Epidermal melanocyte (primary cell): ENCODE measurements around the gene FER1L5.

Experiments used
- DNase-seq: peaks from one replicate; pipeline ENCODE4 v3.0.0; 2011; ENCODE audit warnings: low spot score; ENCODE audit not compliant: insufficient read length

The FER1L5 gene

GRCh38 chr2:96680561-96681141 is 38.1 kb downstream of the FER1L5 start:
- no peak for DNase-seq

DNA sequence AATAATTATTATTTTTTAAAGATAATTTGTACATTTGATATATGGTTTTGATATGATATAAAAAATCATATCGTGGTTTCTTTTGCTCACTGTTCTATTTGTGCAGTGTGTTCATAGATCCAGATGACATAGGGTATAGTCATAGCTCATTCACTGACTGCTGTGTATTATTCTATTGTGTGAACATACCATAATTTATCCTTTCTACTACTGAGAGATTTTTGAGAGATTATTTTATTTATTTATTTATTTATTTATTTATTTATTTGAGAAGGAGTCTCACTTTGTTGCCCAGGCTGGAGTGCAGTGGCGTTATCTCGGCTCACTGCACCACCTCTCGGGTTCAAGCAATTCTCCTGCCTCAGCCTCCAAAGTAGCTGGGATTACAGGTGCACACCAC is 39.0 kb downstream of the FER1L5 start:
- DNase-seq, result no peak

- no peak for DNase-seq
Observed at GRCh38 chr2:96683307-96683706, 40.7 kb downstream of the FER1L5 start.

DNA sequence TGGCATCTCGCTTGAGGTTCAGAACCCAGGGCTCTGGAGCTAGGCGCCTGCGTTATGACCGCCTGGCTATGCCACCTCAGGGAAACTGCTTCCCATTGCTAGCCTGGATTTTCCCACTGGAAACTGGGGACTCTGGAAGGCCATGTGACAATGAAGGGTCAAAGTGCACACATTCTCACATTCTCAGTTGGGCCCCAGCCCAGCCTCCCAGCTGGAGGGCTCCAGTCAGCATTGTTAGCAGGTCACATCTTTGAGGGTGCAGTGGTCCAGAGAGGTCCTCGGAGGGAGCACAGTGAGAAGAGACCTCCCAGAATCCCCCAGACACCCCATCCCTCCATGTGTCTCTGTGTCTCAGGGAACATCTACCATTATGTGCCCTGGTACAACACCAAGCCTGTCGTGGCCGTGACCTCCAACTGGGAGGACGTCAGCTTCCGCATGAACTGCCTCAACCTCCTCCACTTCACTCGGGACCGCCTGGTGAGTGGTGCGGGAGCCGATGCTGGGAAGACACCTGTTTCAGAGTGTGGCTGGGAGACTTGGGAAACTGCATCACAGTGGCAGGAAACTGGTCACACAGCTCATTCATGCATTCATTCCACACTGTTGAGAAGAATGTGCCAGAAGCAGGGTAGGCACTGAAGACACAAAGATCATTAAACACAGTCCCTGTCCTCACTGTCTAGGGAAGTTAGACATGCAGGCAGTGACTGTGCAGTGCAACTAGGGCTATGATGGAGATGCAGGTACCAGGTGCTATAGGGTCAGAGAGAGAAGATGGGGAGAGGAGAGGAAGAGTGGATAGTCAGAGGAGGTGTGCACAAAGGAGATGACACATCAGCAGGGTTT is 41.6 kb downstream of the FER1L5 start:
- DNase-seq, result no peak

DNA sequence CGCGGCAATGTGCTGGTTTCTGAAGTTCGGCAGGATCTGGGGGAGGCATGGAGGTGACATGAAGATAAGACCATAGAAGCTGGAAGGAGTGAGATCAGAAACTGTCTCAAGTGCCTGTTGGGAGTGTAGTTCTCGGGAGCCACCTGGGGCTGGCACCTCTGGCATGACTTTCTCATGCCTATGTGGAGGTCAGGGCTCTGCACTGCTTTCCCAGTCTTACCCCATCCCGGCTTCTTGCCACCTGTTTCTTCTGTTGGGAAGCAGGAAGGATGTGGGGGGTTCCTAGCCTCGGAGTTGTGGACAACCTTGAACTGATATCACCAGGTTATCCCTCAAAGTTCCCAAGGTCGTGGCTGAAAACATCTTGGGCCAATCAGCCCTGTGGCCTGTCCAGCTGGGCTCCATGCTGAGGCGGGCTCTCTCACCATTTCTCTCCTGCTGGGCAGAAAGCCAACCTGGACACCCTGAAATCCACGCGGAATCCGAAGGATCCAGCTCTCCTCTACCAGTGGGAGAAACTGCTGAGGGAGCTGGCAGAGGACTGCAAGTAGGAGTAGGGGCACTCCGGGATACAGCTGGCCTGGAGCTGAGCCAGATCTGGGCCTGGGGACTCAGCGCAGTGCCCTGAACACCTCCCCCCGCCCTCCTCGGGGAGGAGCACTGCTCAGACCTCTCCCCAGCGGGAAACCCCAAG is 42.5 kb downstream of the FER1L5 start:
- no peak for DNase-seq

- no peak for DNase-seq
Observed at GRCh38 chr2:96685577-96686459, 43.3 kb downstream of the FER1L5 start.

DNA sequence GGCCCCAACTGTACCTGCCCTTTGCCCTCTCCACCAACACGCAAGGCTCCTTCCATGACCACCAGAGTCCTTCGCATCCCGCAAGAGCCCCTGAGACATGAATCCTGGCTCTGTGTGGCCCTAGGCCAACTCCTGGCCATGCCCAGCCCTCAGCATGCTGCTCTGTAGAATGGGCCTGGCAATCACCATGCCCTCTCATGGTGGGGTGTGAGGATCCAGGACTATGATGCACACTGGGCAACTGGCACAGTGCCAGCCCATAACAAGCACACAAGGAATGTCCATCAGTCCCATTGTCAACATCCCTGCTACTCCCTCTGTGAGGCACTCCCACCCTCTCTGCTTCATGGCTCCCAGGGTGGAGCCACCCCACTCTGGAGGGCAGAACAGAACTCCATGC is 44.7 kb downstream of the FER1L5 start:
- DNase-seq, result no peak

DNA sequence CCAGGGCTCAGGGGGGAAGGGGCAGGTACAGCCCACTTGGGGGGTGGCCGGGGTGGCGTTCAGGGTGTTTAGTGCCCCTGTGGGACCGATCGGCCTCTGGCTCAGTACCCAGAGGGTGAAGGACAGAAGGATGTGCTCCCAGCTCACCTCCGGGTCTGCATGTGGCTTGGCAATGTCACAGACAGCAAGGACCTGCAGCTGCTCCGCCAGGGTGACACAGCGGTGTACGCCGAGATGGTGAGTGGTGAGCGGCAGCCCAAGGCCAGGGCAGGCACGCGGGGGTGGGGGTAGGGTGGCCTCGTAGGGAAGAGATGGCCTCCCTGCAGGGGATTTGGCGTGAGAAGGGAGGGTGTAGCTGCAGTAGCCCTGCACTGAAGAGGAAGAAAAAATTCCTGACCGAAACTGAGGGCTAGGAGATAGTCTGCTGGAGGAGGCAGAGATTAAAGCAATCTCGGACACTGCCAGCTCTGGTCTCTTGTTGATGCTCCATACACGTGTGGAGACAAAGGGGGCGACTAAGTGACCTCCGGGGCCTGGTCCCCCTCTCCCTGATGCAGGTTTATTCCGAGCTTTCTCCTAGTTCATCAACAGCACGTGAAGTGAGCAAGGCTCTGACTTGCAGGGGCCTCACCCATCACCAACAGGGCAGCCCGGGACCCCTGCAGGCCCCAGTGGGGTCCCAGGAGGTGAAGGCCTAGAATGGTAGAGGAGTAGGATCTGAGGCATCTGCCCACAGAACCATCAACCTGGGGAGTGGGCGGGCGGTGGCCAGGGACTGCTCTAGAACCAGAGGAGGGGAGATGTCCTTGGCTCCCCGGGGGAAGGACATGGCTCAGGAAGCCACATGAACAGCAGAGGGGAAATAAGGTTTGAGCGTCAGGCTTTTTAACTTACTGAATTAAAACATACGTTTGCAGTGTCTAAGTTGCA is 45.4 kb downstream of the FER1L5 start:
- DNase-seq, result no peak

- no peak for DNase-seq
Observed at GRCh38 chr2:96688649-96689430, 46.3 kb downstream of the FER1L5 start.

DNA sequence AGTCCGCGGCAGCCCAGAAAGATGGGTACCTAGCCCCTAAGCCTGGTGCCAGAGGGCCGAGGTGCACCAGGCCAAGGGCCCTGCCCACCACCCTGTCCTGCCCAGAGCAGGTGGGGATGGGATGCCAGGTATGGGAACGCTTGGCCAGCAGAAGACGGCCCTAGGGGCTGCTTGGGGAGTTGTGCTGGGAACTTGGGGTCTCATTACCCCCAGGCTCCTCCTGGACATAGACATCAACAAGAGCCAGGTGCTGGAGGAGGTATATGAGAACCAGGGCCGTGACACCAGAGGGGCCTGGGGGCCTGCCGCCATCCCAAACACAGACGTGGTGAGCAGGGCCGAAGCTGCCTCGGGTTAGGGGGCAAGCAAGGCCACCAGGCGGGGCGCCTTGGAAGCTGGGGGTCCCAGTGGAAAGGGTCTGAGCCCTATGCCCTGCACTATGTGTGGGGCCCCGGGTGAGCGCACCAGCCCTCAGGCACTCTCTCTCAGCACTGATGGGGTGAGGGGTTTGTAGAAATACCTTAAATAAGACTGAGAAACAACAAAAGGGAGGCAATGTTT is 46.9 kb downstream of the FER1L5 start:
- no peak for DNase-seq

DNA sequence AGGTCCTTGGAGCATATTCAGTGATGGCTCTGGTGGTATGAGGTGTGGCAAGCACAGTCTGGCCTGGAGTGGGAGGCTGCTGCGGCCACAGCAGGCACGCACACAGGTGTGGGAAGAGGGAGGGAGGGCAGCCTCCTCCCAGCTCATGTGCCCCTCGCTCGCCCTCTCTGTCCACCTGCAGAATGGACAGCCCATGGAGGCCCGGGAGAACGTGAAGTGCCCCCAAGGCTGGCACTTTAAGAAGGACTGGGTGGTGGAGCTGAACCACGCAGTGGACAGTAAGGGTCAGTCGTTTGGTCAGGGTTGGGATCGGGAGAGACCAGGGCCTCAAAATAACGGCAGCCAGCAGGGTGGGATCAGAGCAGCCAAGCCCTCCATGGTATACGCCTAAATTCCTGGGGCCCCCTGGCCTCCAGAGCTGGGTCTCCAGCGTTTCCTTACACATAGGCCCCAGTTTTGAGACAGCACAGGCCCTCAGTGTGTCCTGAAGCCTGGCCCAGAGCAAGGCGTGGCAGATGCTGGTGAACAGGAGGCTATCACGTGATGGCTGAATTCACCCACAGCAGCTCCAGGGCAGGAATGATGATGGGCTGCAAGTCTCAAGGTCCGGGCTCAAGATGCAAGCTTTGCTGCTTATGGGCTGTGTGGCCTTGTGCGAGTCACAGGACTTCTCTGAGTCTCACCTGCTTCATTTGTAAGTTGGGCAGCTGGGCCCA is 47.9 kb downstream of the FER1L5 start:
- no peak for DNase-seq

GRCh38 chr2:96691022-96691612 is 48.6 kb downstream of the FER1L5 start:
- DNase-seq, result no peak

DNA sequence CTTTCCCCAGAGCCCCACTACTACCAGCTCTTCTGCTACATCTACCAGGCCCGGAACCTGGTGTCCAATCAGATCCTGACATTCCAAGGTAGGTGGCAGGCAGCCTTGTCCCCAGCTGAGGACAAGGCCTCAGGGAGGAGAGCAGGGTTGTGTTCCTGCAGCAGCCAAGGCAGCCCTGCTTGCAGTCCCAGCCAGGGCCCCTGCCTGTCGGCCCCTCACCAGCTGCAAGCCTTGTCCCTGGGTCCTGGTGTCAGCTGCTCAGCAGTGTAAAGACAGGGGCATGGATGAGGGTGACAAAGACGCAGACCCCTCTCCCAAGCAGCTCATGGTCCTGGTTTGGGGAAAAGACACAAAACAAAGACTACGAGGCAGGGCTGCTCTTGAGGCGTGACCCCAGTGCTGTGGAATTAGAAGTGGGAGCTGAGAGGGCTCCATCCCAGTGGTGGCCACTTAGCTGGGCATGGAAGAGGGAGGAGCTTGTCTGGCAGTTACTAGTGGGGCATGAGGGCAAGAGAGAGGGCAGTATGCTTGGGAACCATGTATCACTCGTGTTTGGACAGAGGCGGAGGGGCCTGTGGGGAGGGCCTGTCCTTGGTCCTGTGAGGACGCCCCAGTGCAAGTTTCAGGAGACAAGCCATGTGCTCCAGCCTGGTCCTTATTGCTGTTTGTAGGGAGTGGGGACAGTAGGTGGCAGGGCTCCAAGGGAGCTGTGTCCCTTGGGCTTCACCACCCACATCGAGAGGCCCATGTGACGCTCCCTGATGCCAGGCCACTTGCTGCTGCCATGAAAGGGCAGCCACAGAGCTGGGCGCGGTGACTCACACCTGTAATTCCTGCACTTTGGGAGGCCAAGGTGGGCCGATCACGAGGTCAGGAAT is 49.8 kb downstream of the FER1L5 start:
- no peak for DNase-seq

GRCh38 chr2:96693286-96694200 is 51.0 kb downstream of the FER1L5 start:
- no peak for DNase-seq

DNA sequence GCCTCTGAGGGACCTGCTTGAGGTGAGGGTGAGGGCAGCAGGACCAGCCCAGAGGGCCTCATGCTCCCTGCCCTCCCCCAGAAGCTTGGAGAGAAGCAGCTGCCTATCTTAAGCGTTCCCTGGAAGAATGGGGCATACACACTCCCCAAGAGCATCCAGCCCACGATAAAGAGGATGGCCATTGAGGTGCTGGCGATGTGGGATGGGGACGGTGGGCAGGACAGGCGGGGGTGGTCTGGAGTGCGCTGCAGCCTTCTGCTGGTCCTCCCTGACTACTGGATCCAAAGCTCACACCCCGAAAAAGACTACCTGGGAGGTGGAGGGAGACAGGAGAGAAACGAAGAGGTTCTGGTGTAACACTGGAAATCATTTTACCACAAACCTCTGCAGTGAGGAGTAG is 51.7 kb downstream of the FER1L5 start:
- DNase-seq, result no peak

GRCh38 chr2:96694816-96695455 is 52.4 kb downstream of the FER1L5 start:
- DNase-seq, result no peak
